Type B pancreatic cell (in vitro differentiated cells): ENCODE data around the gene ANKRD31. TPM values are rescaled to one million over a fixed set of nuclear protein-coding genes. Genes with fewer than 3 reads are reported as not detected.

ENCODE experiments used
- DNase-seq: peaks from one replicate; pipeline ENCODE4 v3.0.0; 2021; ENCODE audit warnings: mixed read lengths; ENCODE audit not compliant: unreplicated experiment; ENCODE audit errors: extremely low spot score
- H3K27ac Mint-ChIP-seq: 2 replicates; pipeline ENCODE4 v1.8.0; 2021; ENCODE audit warnings: mild to moderate bottlenecking, mixed read lengths
- H3K27me3 Mint-ChIP-seq: 2 replicates; pipeline ENCODE4 v1.8.0; 2021; ENCODE audit warnings: mixed read lengths
- H3K36me3 Mint-ChIP-seq: 2 replicates; pipeline ENCODE4 v1.8.0; 2021; ENCODE audit warnings: mixed read lengths
- H3K4me1 Mint-ChIP-seq: one replicate; pipeline ENCODE4 v1.8.0; 2021; ENCODE audit warnings: mixed read lengths; ENCODE audit not compliant: unreplicated experiment
- H3K4me3 Mint-ChIP-seq: 2 replicates; pipeline ENCODE4 v1.8.0; 2021; ENCODE audit warnings: mild to moderate bottlenecking, mixed read lengths
- H3K9me3 Mint-ChIP-seq: 2 replicates; pipeline ENCODE4 v1.8.0; 2021; ENCODE audit warnings: mixed read lengths
- CTCF ChIP-seq: fragments of 200-600 bp; sonication (generic); conservative IDR thresholded peaks from 2 replicates; pipeline ENCODE4 v1.5.0; 2021; ENCODE audit warnings: antibody characterized with exemption, mild to moderate bottlenecking
- total RNA-seq: library from RNA; stranded (reverse); gene quantifications from 2 replicates; pipeline ENCODE4 v1.2.1, GENCODE V29; 2021; ENCODE audit warnings: low replicate concordance

The ANKRD31 gene
- total RNA-seq, 1 donor from 2014 or later = 0.34 TPM

- no peak for TF ChIP-seq CTCF
- no peak overlapping the region for H3K27ac Mint-ChIP-seq
- no peaks in the 10 kb centered on the region for H3K27me3 Mint-ChIP-seq
- no peak for DNase-seq
- peaks cover 7% of the 10 kb centered on the region for H3K36me3 Mint-ChIP-seq
- no peaks in the 10 kb centered on the region for H3K4me1 Mint-ChIP-seq
- no peak overlapping the region for H3K4me3 Mint-ChIP-seq
- no peaks in the 10 kb centered on the region for H3K9me3 Mint-ChIP-seq
Measured at GRCh38 chr5:75044406-75044805, 192.3 kb downstream of the ANKRD31 start.

- Mint-ChIP-seq H3K27me3 (no peaks in the 10 kb centered on the region), H3K4me3 (no peak overlapping the region), H3K4me1 (no peaks in the 10 kb centered on the region), H3K36me3 (peaks cover 7% of the 10 kb centered on the region), H3K9me3 (no peaks in the 10 kb centered on the region), H3K27ac (no peak overlapping the region)
- no peak for DNase-seq
- no peak for TF ChIP-seq CTCF
Measured at GRCh38 chr5:75043633-75044264, 192.9 kb downstream of the ANKRD31 start.

DNA sequence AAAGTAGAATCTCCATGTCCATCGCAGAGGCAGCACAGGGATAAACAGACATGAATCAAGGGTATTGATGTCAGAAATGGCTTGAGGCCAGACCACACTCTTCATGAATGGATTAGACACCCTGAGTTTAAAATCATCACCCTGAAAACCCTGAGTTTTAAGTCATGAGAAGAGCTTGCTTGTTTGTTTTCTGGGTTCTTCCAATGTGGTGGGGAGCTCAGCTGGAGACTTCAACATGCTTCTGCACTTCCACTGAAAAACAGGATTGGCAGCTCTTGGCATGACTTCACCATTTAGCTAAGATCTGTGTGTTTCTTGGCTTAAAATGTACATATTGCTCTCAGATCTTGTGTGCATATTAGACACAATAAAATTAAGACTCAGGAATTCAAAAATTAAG lies 194.2 kb downstream of the ANKRD31 start:
- no peak for DNase-seq
- H3K4me3 Mint-ChIP-seq = no peak overlapping the region
- no peaks in the 10 kb centered on the region for H3K9me3 Mint-ChIP-seq
- TF ChIP-seq CTCF = no peak
- no peaks in the 10 kb centered on the region for H3K4me1 Mint-ChIP-seq
- no peak overlapping the region for H3K27ac Mint-ChIP-seq
- peaks cover 7% of the 10 kb centered on the region for H3K36me3 Mint-ChIP-seq
- no peaks in the 10 kb centered on the region for H3K27me3 Mint-ChIP-seq

DNA sequence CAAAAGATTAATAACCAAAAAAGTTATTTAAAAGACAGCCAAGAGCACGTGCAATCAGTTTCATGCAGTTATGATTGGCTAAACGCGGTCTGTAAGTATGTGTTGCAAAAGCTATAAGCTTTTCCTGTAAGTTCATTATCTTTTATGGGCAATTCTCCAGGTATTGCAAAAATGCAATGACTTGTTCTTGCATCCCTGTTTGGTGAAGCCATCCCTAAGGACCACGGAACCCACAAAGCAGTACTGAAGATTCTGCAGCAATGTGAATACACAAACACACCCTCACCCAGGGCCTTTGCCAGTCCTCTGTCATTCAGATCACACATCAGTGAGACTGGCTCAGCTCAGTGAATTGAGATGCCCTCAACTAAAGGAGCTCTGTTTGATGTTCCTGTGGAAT lies 195.7 kb downstream of the ANKRD31 start:
- Mint-ChIP-seq H3K36me3 (peaks cover 5% of the 10 kb centered on the region), H3K4me3 (no peak overlapping the region), H3K4me1 (no peaks in the 10 kb centered on the region), H3K9me3 (peaks cover 9% of the 10 kb centered on the region), H3K27me3 (no peaks in the 10 kb centered on the region), H3K27ac (no peak overlapping the region)
- no peak for TF ChIP-seq CTCF
- DNase-seq = no peak

GRCh38 chr5:75037106-75037505 lies 199.6 kb downstream of the ANKRD31 start:
- no peak for TF ChIP-seq CTCF
- Mint-ChIP-seq H3K27me3 (no peaks in the 10 kb centered on the region), H3K4me3 (peak overlapping the region; percentile 32), H3K9me3 (peaks cover 9% of the 10 kb centered on the region), H3K4me1 (no peaks in the 10 kb centered on the region), H3K36me3 (no peaks in the 10 kb centered on the region), H3K27ac (peak overlapping the region; percentile 90)
- no peak for DNase-seq
